Prostate gland (tissue), 2 donors: ENCODE data around the gene ANKRD33. TPM values are rescaled to one million over a fixed set of nuclear protein-coding genes. Genes with fewer than 3 reads are reported as not detected.

ENCODE experiments used
- DNase-seq: peaks from one replicate; pipeline ENCODE4 v3.0.0-alpha.2; 2019; ENCODE audit warnings: low spot score
- H3K27ac ChIP-seq, 2 donors: fragments of 200-600 bp; sonication (generic); 2 replicates each; pipeline ENCODE4 v1.5.1; 2017 to 2019
- H3K27me3 ChIP-seq: fragments of 200-600 bp; sonication (generic); replicated peaks from 2 replicates; pipeline ENCODE4 v1.5.1; 2019; ENCODE audit not compliant: insufficient read depth
- H3K36me3 ChIP-seq, 2 donors: fragments of 200-600 bp; sonication (generic); 1 replicate in 1 of 2; 2 replicates in 1 of 2; pipeline versions ENCODE4 v1.5.1 to v1.8.1; 2017 to 2019
- H3K4me1 ChIP-seq: fragments of 200-600 bp; sonication (generic); replicated peaks from 2 replicates; pipeline ENCODE4 v1.5.1; 2019
- H3K4me3 ChIP-seq, 2 donors: fragments of 200-600 bp; sonication (generic); 2 replicates each; pipeline ENCODE4 v1.5.1; 2017 to 2019
- H3K9me3 ChIP-seq: fragments of 200-600 bp; sonication (generic); 2 replicates; pipeline ENCODE4 v1.5.1; 2017
- POLR2A ChIP-seq: fragments of 450-650 bp; IDR thresholded peaks from one replicate; pipeline ENCODE4 v1.6.1; 2016; ENCODE audit warnings: antibody characterized with exemption, mild to moderate bottlenecking
- POLR2AphosphoS5 ChIP-seq: sonication (generic); formaldehyde crosslinking; IDR thresholded peaks from one replicate; pipeline ENCODE4 v1.6.1; 2017; ENCODE audit warnings: antibody characterized with exemption
- WGBS: methylation state at CpG from one replicate; pipeline ENCODE4 v1.1.5; 2018; 5-methylcytosine and 5-hydroxymethylcytosine counted together
- intact Hi-C: fragments of 100-400 bp; cut with DNase I; formaldehyde crosslinking; loops from one replicate; pipeline ENCODE4 v1.14.2; 2022
- total RNA-seq, 2 donors: library from RNA; depleted of rRNA; stranded (reverse); fragments of >200 nt; gene quantifications; one replicate each; pipeline ENCODE4 v1.1.0, GENCODE V29; 2016
- TF ChIP-seq, protein P1 (sequence below), 4 experiments: fragments of 200-600 bp in 2 of 4; fragments of 450-650 bp in 2 of 4; sonication (generic) in 2 of 4; IDR thresholded peaks; 1 replicate in 3 of 4; 2 replicates in 1 of 4; pipeline ENCODE4 v1.5.1; 2016 to 2019; ENCODE audit warnings: antibody characterized with exemption in 4 of 4, mild to moderate bottlenecking in 2 of 4, moderate library complexity in 2 of 4

The ANKRD33 gene
- total RNA-seq, 2 donors from 2014 or later: not detected

DNA sequence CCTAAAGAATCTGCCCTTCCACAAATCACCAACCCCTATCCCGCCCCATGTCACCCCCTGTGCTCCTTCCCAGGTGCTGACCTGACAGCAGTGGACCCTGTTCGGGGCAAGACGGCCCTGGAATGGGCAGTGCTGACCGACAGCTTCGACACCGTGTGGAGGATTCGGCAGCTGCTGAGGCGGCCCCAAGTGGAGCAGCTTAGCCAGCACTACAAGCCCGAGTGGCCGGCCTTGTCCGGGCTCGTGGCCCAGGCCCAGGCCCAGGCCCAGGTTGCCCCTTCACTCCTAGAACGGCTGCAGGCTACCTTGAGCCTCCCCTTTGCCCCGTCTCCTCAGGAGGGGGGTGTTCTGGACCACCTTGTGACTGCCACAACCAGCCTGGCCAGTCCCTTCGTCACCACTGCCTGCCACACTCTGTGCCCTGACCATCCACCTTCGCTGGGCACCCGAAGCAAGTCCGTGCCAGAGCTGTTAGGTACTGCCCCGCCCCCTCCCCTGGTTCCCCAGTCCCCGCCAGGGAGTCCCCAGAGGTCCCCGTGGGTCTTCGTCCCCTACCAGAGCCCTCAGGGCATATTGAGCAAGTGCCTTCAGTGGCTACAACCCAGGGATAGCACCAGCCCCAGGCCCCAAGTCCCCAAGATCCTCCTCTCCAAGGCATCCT is 2.7 kb downstream of the ANKRD33 start:
- 91% methylated on average over 21 of the region's 22 CpGs for WGBS
- Histone ChIP-seq H3K36me3 (no peaks in the 10 kb centered on the region), H3K9me3 (no peaks in the 10 kb centered on the region), H3K27ac (no peak overlapping the region), H3K27me3 (no peaks in the 10 kb centered on the region), H3K4me1 (no peaks in the 10 kb centered on the region), H3K4me3 (no peak overlapping the region)
- TF ChIP-seq POLR2AphosphoS5 (no peak), POLR2A (no peak)
- TF ChIP-seq, protein P1, sequence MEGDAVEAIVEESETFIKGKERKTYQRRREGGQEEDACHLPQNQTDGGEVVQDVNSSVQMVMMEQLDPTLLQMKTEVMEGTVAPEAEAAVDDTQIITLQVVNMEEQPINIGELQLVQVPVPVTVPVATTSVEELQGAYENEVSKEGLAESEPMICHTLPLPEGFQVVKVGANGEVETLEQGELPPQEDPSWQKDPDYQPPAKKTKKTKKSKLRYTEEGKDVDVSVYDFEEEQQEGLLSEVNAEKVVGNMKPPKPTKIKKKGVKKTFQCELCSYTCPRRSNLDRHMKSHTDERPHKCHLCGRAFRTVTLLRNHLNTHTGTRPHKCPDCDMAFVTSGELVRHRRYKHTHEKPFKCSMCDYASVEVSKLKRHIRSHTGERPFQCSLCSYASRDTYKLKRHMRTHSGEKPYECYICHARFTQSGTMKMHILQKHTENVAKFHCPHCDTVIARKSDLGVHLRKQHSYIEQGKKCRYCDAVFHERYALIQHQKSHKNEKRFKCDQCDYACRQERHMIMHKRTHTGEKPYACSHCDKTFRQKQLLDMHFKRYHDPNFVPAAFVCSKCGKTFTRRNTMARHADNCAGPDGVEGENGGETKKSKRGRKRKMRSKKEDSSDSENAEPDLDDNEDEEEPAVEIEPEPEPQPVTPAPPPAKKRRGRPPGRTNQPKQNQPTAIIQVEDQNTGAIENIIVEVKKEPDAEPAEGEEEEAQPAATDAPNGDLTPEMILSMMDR (IDR thresholded peaks at IDR 0.05): no peak
- intact Hi-C loops: no loop called here
- no peak for DNase-seq

DNA sequence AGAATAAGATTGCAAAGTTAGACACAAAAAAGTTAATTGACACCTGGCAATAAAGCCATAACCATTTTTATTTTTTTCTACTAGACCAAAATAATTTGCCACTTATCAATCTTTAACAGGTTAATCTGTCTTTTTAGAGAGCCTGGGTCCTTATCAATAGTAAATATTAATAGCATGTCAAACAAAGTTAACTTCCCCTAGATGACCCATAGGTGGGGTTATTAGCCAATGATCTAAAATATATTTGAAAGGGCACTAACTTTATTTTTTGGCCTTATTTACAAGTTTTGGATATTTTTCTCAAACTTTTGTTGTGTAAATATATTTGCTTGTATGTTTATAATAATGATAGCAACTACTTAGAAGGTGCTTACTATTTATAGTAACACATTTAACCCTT is 3.9 kb downstream of the ANKRD33 start:
- intact Hi-C loops: no loop called here
- H3K27me3 ChIP-seq: no peaks in the 10 kb centered on the region
- H3K27ac ChIP-seq: no peak overlapping the region
- H3K36me3 ChIP-seq: no peaks in the 10 kb centered on the region
- no peaks in the 10 kb centered on the region for H3K9me3 ChIP-seq
- no peak overlapping the region for H3K4me3 ChIP-seq
- DNase-seq: no peak
- no peaks in the 10 kb centered on the region for H3K4me1 ChIP-seq
- TF ChIP-seq POLR2AphosphoS5: no peak
- TF ChIP-seq, protein P1 (IDR thresholded peaks at IDR 0.05): peak in 2 of 4 experiments; percentile 35 to 47
- no peak for TF ChIP-seq POLR2A

DNA sequence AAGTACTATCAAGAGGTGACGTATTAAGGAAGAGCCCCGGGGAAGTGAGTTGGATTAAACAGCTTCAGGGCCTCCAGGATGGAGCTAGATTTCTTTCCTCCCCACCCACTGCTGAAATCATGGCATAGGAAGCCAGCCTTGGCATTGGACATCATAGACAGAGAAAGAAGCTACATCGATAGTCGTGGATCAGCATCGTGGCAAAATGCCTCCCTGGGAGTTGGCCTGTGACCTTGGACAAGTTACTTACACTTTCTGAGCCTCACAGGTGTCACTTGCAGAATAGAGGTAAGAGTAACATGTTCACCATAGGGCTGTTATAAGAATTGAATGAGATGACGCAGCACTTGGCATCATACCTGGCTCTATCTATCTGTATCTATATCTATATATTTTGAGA is 5.9 kb downstream of the ANKRD33 start:
- Histone ChIP-seq H3K4me3 (no peak overlapping the region), H3K4me1 (no peaks in the 10 kb centered on the region), H3K36me3 (no peaks in the 10 kb centered on the region), H3K27ac (no peak overlapping the region), H3K27me3 (no peaks in the 10 kb centered on the region), H3K9me3 (no peaks in the 10 kb centered on the region)
- DNase-seq: no peak
- 92% methylated on average over 6 of the region's 6 CpGs for WGBS
- intact Hi-C loops: no loop called here
- TF ChIP-seq, protein P1 (IDR thresholded peaks at IDR 0.05): no peak
- TF ChIP-seq POLR2A (no peak), POLR2AphosphoS5 (no peak)

DNA sequence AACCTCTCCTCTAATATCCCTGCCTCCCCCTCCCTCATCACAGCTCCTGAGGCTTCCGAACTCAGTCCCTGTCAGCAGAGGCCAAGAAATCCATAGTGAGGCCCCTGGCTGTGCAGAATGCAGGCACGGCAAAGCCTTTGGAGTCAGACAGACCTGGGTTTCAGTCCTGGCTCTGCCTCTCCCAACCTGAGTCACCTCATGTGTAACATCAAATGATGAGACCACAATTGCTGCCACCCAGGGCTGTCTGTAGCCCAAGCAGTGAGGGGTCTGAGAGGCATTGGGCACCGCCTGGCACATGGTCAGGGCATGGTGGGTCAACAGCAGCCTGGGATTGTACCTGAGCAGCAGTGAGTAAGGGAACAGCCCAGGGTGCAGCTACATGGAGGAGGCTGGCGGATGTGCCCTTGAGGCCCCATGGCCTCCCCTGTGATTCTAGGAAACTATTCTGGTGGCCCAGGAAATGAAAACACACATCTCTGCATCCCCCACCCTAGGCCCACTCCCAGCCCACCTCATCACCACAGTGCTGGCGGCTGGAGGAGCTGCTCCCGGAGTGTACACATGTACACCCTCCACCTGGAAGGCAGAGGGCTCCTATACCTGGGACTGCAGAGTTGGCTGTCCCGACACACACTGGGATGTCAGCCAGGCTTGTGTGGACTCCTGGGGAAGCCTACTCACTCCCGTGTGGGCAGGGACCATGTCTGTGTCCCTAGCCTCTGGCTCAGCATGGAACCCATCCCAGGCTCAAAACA is 7.7 kb downstream of the ANKRD33 start:
- intact Hi-C loops: loop anchor here (2.0 kb wide), 1 partner anchor 85 kb away; no protein-coding TSS in a partner anchor
- no peak overlapping the region for H3K27ac ChIP-seq
- 88% methylated on average over 8 of the region's 8 CpGs for WGBS

More for the DNA sequence above, 7.7 kb downstream of the ANKRD33 start:
- Histone ChIP-seq H3K9me3 (no peaks in the 10 kb centered on the region), H3K27me3 (no peaks in the 10 kb centered on the region), H3K4me1 (no peaks in the 10 kb centered on the region), H3K36me3 (no peaks in the 10 kb centered on the region), H3K4me3 (no peak overlapping the region)
- no peak for DNase-seq
- TF ChIP-seq POLR2AphosphoS5 (no peak), POLR2A (no peak)
- TF ChIP-seq, protein P1 (IDR thresholded peaks at IDR 0.05): no peak
